ENCODE data around the gene AOPEP.

The AOPEP gene

GRCh38 chr9:94779031-94779430 lies 52.5 kb downstream of the AOPEP start (continued):
- no peak for TF ChIP-seq ZNF488 (tag by site-specific recombination; IDR thresholded peaks at IDR 0.05)
- TF ChIP-seq ZNF645 (tag by site-specific recombination; IDR thresholded peaks at IDR 0.05) = no peak
- no peak for TF ChIP-seq ZNF221 (tag by site-specific recombination; IDR thresholded peaks at IDR 0.05; ENCODE audit: borderline replicate concordance)
- TF ChIP-seq TSHZ1 (tag by site-specific recombination; IDR thresholded peaks at IDR 0.05; ENCODE audit: borderline replicate concordance) = no peak
- TF ChIP-seq ZBTB11 (tag by site-specific recombination; conservative IDR thresholded peaks at IDR 0.05; ENCODE audit: low read depth) = no peak
- TF ChIP-seq ZNF112 (tag by site-specific recombination; IDR thresholded peaks at IDR 0.05) = no peak

- TF ChIP-seq ZNF311 (tag by site-specific recombination; IDR thresholded peaks at IDR 0.05; ENCODE audit: borderline replicate concordance) (no peak), ZBTB11 (tag by site-specific recombination; conservative IDR thresholded peaks at IDR 0.05; ENCODE audit: low read depth) (no peak), MEIS1 (CRISPR knock-in tag; IDR thresholded peaks at IDR 0.05; ENCODE audit: borderline replicate concordance) (no peak), ZNF658 (tag by site-specific recombination; IDR thresholded peaks at IDR 0.05) (no peak), HOXD13 (CRISPR knock-in tag; IDR thresholded peaks at IDR 0.05; ENCODE audit: borderline replicate concordance) (no peak), ZNF138 (tag by site-specific recombination; IDR thresholded peaks at IDR 0.05; ENCODE audit: borderline replicate concordance) (no peak), ZNF16 (tag by site-specific recombination; IDR thresholded peaks at IDR 0.05; ENCODE audit: low read depth) (no peak), ZNF624 (tag by site-specific recombination; IDR thresholded peaks at IDR 0.05) (no peak), ZNF626 (tag by site-specific recombination; IDR thresholded peaks at IDR 0.05) (no peak)
- ChIA-PET POLR2A (no interaction called here), CTCF (interaction anchor here (1.2 to 7.5 kb wide), 3 partner anchors 293 to 350 kb away, joined by 5 to 123 read pairs (median 6); no protein-coding TSS in a partner anchor)
- H3K36me3 ChIP-seq (ENCODE audit: control insufficient read depth in 2 of 2, insufficient read depth in 1 of 2, low read length in 2 of 2) = no peaks in the 10 kb centered on the region
- H3K27ac ChIP-seq (ENCODE audit: extremely low read depth, low read depth, low read length) = no peak overlapping the region
- no peak overlapping the region for H3K4me3 ChIP-seq (ENCODE audit: low read depth, low read length)
- H3K9me3 ChIP-seq (ENCODE audit: control insufficient read depth, insufficient read depth, low read depth, low read length) = no peaks in the 10 kb centered on the region
- H3K4me1 ChIP-seq (ENCODE audit: control insufficient read depth, insufficient read depth, low read length) = no peaks in the 10 kb centered on the region
These were observed 53.3 kb downstream of the AOPEP start for GRCh38 chr9:94779693-94780290.

Measured in HEK293 (cell line).